HG02678 (cell line): ENCODE data around the gene AR.

Experiments used
- ATAC-seq: cut with Tn5 transposase; IDR thresholded peaks from one replicate; pipeline ENCODE4 v1.9.1; 2021; ENCODE audit warnings: mild to moderate bottlenecking, moderate library complexity; ENCODE audit not compliant: unreplicated experiment

Gene AR

DNA sequence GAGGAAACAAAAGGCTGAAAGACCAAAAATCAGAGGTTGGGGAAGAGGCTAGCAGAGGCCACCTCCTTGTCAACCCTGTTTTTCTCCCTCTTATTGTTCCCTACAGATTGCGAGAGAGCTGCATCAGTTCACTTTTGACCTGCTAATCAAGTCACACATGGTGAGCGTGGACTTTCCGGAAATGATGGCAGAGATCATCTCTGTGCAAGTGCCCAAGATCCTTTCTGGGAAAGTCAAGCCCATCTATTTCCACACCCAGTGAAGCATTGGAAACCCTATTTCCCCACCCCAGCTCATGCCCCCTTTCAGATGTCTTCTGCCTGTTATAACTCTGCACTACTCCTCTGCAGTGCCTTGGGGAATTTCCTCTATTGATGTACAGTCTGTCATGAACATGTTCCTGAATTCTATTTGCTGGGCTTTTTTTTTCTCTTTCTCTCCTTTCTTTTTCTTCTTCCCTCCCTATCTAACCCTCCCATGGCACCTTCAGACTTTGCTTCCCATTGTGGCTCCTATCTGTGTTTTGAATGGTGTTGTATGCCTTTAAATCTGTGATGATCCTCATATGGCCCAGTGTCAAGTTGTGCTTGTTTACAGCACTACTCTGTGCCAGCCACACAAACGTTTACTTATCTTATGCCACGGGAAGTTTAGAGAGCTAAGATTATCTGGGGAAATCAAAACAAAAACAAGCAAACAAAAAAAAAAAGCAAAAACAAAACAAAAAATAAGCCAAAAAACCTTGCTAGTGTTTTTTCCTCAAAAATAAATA is 179.9 kb downstream of the AR start:
- no peak for ATAC-seq

DNA sequence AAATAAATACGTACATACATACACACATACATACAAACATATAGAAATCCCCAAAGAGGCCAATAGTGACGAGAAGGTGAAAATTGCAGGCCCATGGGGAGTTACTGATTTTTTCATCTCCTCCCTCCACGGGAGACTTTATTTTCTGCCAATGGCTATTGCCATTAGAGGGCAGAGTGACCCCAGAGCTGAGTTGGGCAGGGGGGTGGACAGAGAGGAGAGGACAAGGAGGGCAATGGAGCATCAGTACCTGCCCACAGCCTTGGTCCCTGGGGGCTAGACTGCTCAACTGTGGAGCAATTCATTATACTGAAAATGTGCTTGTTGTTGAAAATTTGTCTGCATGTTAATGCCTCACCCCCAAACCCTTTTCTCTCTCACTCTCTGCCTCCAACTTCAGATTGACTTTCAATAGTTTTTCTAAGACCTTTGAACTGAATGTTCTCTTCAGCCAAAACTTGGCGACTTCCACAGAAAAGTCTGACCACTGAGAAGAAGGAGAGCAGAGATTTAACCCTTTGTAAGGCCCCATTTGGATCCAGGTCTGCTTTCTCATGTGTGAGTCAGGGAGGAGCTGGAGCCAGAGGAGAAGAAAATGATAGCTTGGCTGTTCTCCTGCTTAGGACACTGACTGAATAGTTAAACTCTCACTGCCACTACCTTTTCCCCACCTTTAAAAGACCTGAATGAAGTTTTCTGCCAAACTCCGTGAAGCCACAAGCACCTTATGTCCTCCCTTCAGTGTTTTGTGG is 180.7 kb downstream of the AR start:
- no peak for ATAC-seq

DNA sequence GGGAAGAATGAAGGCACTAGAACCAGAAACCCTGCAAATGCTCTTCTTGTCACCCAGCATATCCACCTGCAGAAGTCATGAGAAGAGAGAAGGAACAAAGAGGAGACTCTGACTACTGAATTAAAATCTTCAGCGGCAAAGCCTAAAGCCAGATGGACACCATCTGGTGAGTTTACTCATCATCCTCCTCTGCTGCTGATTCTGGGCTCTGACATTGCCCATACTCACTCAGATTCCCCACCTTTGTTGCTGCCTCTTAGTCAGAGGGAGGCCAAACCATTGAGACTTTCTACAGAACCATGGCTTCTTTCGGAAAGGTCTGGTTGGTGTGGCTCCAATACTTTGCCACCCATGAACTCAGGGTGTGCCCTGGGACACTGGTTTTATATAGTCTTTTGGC is 181.7 kb downstream of the AR start:
- no peak for ATAC-seq

DNA sequence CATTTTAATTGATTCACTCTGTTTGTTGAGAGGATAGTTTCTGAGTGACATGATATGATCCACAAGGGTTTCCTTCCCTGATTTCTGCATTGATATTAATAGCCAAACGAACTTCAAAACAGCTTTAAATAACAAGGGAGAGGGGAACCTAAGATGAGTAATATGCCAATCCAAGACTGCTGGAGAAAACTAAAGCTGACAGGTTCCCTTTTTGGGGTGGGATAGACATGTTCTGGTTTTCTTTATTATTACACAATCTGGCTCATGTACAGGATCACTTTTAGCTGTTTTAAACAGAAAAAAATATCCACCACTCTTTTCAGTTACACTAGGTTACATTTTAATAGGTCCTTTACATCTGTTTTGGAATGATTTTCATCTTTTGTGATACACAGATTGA is 182.2 kb downstream of the AR start:
- no peak for ATAC-seq

DNA sequence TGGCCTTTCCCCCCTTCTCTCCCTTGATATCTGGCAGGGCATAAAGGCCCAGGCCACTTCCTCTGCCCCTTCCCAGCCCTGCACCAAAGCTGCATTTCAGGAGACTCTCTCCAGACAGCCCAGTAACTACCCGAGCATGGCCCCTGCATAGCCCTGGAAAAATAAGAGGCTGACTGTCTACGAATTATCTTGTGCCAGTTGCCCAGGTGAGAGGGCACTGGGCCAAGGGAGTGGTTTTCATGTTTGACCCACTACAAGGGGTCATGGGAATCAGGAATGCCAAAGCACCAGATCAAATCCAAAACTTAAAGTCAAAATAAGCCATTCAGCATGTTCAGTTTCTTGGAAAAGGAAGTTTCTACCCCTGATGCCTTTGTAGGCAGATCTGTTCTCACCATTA is 183.8 kb downstream of the AR start:
- ATAC-seq: no peak

DNA sequence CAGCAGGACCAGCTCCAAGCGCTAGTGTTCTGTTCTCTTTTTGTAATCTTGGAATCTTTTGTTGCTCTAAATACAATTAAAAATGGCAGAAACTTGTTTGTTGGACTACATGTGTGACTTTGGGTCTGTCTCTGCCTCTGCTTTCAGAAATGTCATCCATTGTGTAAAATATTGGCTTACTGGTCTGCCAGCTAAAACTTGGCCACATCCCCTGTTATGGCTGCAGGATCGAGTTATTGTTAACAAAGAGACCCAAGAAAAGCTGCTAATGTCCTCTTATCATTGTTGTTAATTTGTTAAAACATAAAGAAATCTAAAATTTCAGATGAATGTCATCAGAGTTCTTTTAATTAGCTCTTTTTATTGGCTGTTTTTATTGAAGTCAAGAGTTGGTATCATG is 186.5 kb downstream of the AR start:
- ATAC-seq: no peak

DNA sequence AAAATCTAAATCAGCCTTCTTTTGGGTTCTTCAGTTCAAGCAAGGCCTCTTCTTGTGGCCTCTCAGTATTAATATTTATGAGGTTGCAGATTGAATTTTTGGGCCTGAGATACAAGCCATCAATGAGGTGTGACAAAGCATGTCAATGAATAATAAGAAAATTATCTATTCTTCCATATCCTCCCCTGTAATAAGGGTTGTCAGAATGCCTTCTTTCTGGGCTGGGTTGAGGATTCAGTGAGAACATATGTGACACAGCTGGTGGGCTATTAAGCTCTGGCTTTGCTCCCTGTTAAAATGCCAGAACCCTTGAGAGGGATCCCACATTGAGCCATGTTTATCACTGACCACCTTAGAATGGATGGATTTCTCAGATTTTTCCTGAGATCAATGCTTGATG is 187.2 kb downstream of the AR start:
- ATAC-seq: no peak

DNA sequence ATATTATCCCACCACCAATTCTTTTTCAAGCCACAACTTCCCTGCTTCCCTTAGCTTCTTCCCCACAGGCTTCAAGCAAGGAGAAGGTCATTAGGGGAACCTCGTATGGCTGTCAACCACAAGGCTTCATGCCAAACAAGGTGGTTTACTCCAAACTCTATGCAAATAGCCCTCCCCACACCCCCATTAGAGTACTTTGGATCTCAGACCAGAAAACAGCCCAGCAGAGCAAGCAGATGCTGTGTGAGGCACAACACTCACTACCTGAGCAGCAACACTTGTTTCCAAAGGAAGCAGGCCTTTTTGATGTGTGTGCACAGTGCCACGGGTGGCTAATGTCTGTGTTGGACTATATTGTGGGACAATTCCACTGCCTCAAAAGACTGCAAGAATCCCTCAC is 189.0 kb downstream of the AR start:
- ATAC-seq: no peak

DNA sequence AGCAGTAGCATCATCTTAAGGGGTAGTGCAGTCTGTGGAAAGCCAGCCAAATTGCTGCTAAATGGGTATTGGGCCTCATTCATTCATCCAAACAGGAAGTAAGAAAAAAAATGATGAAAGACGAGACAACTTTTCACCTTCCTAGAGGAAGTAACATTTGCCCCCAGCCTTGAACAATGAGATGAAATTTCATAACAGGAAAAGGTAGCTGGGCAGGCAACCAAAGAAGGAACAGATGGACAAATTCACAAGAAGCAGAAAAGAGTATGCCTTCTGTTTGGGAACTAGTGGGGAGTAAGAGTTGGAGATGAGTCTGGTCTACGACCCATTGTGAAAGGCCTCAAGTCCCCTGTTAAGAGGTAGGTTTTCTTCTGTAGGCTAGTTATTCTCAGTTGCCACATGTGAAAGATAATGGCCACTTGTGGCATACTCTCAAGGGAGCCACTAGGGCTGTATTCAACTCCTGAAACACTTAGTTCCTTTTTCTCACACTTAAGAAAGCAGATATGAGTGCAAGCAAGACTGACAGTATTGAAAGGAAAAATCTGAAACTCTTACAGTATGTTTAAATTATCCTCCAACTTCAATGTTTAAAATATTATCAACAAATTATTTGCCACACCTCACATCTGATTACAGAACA is 190.4 kb downstream of the AR start:
- no peak for ATAC-seq

DNA sequence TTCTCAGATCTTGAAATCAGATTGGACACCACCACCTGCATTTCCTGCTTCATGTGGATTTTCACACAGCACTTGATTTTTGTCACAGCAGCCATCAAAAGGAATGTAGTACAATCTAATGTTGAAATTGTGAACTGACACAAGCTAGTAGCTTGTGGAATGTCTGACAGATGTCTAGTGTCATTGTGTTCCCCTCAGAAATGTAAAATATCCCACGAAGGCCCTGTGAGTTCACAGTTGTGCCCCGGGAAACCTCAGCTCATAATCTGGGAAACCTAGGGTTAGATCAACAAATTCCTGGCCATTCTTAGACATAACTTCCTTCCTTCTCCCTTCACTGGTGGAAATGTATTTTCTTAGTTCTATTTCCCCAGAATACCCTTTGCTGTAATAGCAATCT is 205.7 kb downstream of the AR start:
- no peak for ATAC-seq

DNA sequence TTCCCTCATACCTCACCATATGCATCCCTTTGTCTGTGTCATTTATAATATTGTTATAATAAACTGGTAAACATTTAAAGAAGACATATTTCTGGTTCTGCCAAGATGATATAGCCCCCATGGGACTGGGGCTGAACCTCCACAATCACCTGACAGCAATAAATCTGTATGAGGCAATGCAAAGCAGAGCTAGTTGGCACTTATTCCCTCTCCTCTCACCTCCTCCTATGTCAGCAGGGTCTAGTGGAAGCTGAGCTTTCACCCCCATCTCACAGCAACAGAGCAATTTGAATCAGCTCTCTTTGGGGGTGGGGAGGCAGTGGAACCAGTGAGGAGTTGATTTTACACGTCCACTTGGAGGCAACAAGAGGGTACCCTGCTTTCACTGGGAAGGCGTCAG is 206.9 kb downstream of the AR start:
- no peak for ATAC-seq

DNA sequence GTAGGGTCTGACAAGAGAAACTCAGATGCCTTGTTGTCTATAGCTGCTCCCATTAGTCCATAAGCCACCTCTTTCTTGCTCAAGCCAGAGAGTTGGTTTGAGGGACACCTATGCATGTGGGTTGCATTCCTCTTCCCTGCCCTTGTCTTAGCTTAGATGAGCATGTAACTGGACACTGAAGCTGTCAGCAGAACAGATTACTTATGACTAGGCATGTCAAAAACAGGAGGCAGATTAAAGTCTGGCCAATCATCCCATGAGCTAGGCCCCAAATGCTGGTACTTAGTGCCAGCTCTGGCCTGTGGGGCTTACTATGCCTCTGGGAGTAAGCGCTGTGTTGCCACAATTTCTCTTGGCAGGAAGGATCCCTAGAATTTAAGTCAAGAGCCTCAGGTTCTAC is 215.2 kb downstream of the AR start:
- ATAC-seq: no peak

DNA sequence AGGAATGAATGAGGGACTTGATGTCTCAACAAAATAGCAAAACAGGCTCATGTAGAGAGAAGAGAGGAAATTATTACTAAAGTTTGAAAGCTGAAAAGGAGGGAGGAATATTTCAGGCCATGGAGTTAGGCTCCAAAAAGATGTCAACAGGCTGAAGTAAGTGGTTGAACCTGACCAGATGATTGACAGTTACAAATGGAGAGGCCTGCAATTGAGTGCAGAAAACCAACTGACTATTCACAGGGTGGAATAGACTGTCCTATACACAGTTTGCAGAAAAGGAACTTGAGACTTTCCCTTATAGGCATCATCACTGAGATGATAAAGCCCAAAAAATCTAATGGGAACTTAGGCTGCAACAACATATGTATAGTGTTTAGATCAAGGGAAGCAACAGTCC is 233.3 kb downstream of the AR start:
- ATAC-seq: no peak

DNA sequence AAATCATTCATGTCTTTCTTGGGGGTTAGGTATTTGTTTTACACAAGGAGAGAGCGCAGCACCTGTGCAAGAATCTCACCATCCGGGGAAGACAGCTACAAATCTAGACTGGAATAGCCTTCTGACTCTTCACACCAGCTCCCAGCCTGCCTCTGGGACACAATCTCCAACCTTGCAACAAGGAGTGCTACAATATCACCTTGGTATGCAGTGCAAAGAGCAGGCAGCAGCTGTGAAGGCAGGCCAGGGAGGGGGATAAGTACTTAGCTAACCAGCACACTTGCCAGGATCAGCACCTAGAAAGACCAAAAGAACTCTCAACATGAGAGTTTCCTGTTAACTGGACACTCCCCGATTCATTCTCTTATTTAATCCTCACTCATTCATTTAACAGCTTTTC is 235.3 kb downstream of the AR start:
- no peak for ATAC-seq
